Activated CD8-positive, alpha-beta memory T cell treated with anti-CD3 and anti-CD28 coated beads, Interleukin-2, amount 50 U/mL, for 48 hours (primary cell): ENCODE measurements around the gene ABHD15.

Experiments
- DNase-seq: peaks from one replicate; pipeline ENCODE4 v3.0.0-alpha.2; 2020

The ABHD15 gene

GRCh38 chr17:29514792-29515191, 52.0 kb downstream of the ABHD15 start:
- no peak for DNase-seq

GRCh38 chr17:29510953-29511352, 55.9 kb downstream of the ABHD15 start:
- no peak for DNase-seq
